DND-41 (cell line): Measurements from ENCODE around the gene MVB12A.
A peak's percentile ranks its signal among the peaks of the same experiment; 100 is the strongest.

Source experiments
- ATAC-seq: fragments of 200-7000 bp; cut with Tn5 transposase; 3 replicates; pipeline ENCODE4 v1.9.1; 2021; ENCODE audit warnings: low read depth; ENCODE audit not compliant: insufficient read depth
- DNase-seq: peaks from one replicate; pipeline ENCODE4 v3.0.0-alpha.2; 2020
- H2AFZ ChIP-seq: 2 replicates; pipeline ENCODE4 v1.6.0; 2012; ENCODE audit warnings: low read depth, low read length
- H3K27ac ChIP-seq: 2 replicates; pipeline ENCODE4 v1.5.1; 2012; ENCODE audit warnings: low read length, inconsistent platforms
- H3K27me3 ChIP-seq: fragments of 200-600 bp; sonication (generic); 2 replicates; pipeline ENCODE4 v1.6.0; 2012; ENCODE audit warnings: low read length, mild to moderate bottlenecking, inconsistent platforms; ENCODE audit not compliant: insufficient read depth, poor library complexity
- H3K36me3 ChIP-seq: 2 replicates; pipeline ENCODE4 v1.5.1; 2012; ENCODE audit warnings: low read length, inconsistent platforms; ENCODE audit not compliant: insufficient read depth
- H3K4me1 ChIP-seq: 2 replicates; pipeline ENCODE4 v1.5.1; 2012; ENCODE audit warnings: mild to moderate bottlenecking, low read length; ENCODE audit not compliant: insufficient read depth
- H3K4me2 ChIP-seq: 2 replicates; pipeline ENCODE4 v1.6.0; 2012; ENCODE audit warnings: mild to moderate bottlenecking, moderate library complexity, low read length, inconsistent platforms; ENCODE audit not compliant: insufficient read depth
- H3K4me3 ChIP-seq, 2 experiments: fragments of 200-600 bp in 1 of 2; shearing (Covaris generic) in 1 of 2; 2 replicates each; pipeline ENCODE4 v1.5.1; 2012 to 2016; ENCODE audit warnings: inconsistent platforms in 2 of 2, low read length in 2 of 2, mild to moderate bottlenecking in 2 of 2, low read depth in 1 of 2, moderate library complexity in 1 of 2
- H3K79me2 ChIP-seq: 2 replicates; pipeline ENCODE4 v1.6.0; 2012; ENCODE audit warnings: low read length, inconsistent platforms; ENCODE audit not compliant: insufficient read depth
- H3K9ac ChIP-seq: 2 replicates; pipeline ENCODE4 v1.6.0; 2012; ENCODE audit warnings: low read depth, mild to moderate bottlenecking, inconsistent platforms, low read length, moderate library complexity
- H3K9me3 ChIP-seq: 2 replicates; pipeline ENCODE4 v1.5.1; 2012; ENCODE audit warnings: low read length, moderate library complexity, mild to moderate bottlenecking, inconsistent platforms; ENCODE audit not compliant: insufficient read depth, severe bottlenecking
- H4K20me1 ChIP-seq: 2 replicates; pipeline ENCODE4 v1.6.0; 2012; ENCODE audit warnings: low read length; ENCODE audit not compliant: insufficient read depth
- EZH2 ChIP-seq: IDR thresholded peaks from 3 replicates; pipeline ENCODE4 v1.6.1; 2012; ENCODE audit warnings: borderline replicate concordance, low read depth, mild to moderate bottlenecking, moderate library complexity, low read length, inconsistent platforms; ENCODE audit not compliant: severe bottlenecking
- TF ChIP-seq, protein P1 (sequence below): IDR thresholded peaks from 2 replicates; pipeline ENCODE4 v1.5.1; 2012; ENCODE audit warnings: borderline replicate concordance, low read length, moderate library complexity, mild to moderate bottlenecking; ENCODE audit not compliant: poor library complexity, severe bottlenecking; ENCODE audit errors: extremely low read depth

The MVB12A gene

DNA sequence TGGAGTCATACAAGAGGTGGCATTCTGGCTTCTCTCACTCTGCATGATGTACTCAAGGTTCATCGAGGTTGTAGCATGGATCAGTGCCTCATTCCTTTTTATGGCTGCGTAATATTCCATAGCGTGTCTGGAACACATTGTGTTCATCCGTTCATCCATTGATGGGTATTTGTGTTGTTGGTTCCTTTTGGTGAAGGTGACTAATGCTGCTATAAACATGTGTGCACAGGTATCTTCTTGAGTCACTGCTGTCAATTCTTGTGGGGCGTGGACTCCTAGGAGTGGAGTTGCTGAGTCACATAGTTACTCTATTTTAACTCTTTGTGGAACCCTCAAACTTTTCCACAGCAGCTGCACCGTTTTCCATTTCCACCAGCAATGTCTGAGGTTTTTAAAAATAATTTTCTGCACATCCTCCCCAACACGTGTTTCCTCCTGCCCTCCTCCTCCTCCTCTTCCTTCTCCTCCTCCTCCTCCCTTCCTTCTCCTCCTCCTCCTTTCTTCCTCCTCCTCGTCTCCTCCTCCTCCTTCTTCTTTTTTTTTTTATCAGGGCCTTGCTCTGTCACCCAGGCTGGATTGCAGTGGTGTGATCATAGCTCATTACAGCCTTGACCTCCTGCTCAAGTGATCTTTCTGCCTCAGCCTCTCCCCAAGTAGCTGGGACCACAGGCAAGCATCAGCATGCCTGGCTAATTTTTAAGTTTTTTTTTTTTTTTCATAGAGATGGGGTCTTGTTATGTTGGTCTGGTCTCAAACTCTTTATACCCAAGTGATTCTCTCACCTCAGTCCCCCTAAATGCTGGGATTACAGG is 30.6 kb downstream of the MVB12A start:
- TF ChIP-seq, protein P1, sequence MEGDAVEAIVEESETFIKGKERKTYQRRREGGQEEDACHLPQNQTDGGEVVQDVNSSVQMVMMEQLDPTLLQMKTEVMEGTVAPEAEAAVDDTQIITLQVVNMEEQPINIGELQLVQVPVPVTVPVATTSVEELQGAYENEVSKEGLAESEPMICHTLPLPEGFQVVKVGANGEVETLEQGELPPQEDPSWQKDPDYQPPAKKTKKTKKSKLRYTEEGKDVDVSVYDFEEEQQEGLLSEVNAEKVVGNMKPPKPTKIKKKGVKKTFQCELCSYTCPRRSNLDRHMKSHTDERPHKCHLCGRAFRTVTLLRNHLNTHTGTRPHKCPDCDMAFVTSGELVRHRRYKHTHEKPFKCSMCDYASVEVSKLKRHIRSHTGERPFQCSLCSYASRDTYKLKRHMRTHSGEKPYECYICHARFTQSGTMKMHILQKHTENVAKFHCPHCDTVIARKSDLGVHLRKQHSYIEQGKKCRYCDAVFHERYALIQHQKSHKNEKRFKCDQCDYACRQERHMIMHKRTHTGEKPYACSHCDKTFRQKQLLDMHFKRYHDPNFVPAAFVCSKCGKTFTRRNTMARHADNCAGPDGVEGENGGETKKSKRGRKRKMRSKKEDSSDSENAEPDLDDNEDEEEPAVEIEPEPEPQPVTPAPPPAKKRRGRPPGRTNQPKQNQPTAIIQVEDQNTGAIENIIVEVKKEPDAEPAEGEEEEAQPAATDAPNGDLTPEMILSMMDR, result no peak
- TF ChIP-seq EZH2, result no peak
- peak; percentile 25 for DNase-seq
- H3K27ac ChIP-seq, result no peak overlapping the region

DNA sequence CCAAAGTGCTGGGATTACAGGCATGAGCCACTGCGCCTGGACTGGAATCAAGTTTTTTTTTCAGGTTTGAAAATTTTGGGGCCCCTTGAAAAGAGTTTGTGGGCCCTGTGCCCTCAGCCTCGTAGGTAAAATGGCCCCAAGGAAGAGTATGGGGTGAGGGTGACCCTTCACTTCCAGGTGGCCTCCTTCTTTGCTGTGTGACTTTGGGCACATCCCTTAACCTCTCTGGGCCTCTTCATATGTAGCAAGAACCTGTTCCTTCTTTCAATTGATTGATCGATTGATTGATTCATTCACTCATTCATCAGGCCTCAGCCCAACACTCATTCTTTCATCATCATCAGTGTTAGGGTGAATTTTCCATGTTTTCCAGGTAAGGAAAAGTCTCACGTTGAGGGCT is 32.0 kb downstream of the MVB12A start:
- no peak overlapping the region for H2AFZ ChIP-seq
- H3K9ac ChIP-seq, result no peak overlapping the region
- H3K9me3 ChIP-seq, result no peaks in the 10 kb centered on the region
- no peak overlapping the region for H3K4me2 ChIP-seq
- no peaks in the 10 kb centered on the region for H3K79me2 ChIP-seq
- no peak for ATAC-seq
- no peaks in the 10 kb centered on the region for H3K36me3 ChIP-seq
- TF ChIP-seq EZH2, result no peak
- TF ChIP-seq, protein P1, result no peak
- H3K27ac ChIP-seq, result no peak overlapping the region
- no peak overlapping the region for H3K4me3 ChIP-seq
- no peaks in the 10 kb centered on the region for H4K20me1 ChIP-seq
- H3K4me1 ChIP-seq, result peaks cover 13% of the 10 kb centered on the region
- DNase-seq, result no peak
- H3K27me3 ChIP-seq, result peaks cover 15% of the 10 kb centered on the region

More for the DNA sequence above, 30.6 kb downstream of the MVB12A start:
- Histone ChIP-seq H3K4me3 (no peak overlapping the region), H3K27me3 (peaks cover 15% of the 10 kb centered on the region), H4K20me1 (no peaks in the 10 kb centered on the region), H3K79me2 (no peaks in the 10 kb centered on the region), H3K9me3 (no peaks in the 10 kb centered on the region), H3K36me3 (no peaks in the 10 kb centered on the region), H3K4me2 (no peak overlapping the region), H2AFZ (no peak overlapping the region), H3K4me1 (peaks cover 13% of the 10 kb centered on the region), H3K9ac (no peak overlapping the region)
- ATAC-seq, result peak; percentile 20; the same call in 1 of the 3 replicates

DNA sequence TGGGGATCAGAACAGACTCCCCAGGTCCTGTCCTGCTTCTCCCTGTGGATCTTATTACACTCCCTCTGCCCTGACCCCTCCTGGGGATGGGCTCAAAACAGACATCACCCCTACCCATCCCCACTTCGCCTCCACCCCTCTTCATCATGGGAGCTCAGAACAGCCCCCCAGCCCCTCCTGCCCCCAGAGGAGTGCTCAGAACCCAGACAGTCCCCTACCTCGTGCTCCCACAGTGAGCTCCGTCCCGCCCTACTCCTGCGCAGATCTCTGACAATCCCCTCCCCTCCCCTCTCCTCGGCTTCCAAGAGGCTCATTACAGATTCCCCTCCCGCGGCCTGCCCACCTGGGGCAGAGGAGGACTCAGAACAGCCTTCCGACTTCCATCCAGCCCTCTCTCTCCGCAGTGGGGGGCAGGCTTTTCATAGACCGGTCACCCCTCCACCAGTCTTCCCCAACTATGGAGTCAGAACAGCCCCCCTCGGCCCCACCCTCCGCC is 34.8 kb downstream of the MVB12A start:
- no peaks in the 10 kb centered on the region for H3K79me2 ChIP-seq
- H4K20me1 ChIP-seq, result no peaks in the 10 kb centered on the region
- no peak overlapping the region for H3K4me2 ChIP-seq
- peaks cover 8% of the 10 kb centered on the region; the same call in 1 of the 2 replicates for H3K4me1 ChIP-seq
- no peak overlapping the region for H2AFZ ChIP-seq
- no peak for DNase-seq
- no peaks in the 10 kb centered on the region for H3K36me3 ChIP-seq
- ATAC-seq, result no peak
- H3K9ac ChIP-seq, result no peak overlapping the region
- TF ChIP-seq, protein P1, result no peak
- TF ChIP-seq EZH2, result no peak
- no peak overlapping the region for H3K4me3 ChIP-seq
- H3K9me3 ChIP-seq, result no peaks in the 10 kb centered on the region
- H3K27ac ChIP-seq, result no peak overlapping the region
- no peaks in the 10 kb centered on the region for H3K27me3 ChIP-seq
